Left lobe of liver (tissue), 2 donors: ENCODE data around the gene RORC. TPM values are rescaled to one million over a fixed set of nuclear protein-coding genes. Genes with fewer than 3 reads are reported as not detected.
"Not testable (repeated sequence)": the region's sequence is repeated elsewhere in the genome, so short reads cannot be mapped to it uniquely, and the experiment has no call there.

Experiments used
- ATAC-seq: fragments of 200-7000 bp; cut with Tn5 transposase; one replicate; pipeline ENCODE4 v1.9.1; 2020; ENCODE audit warnings: mild to moderate bottlenecking, moderate library complexity
- DNase-seq: peaks from one replicate; pipeline ENCODE4 v3.0.0-alpha.2; 2020; ENCODE audit warnings: low spot score
- total RNA-seq: library from RNA; stranded (reverse); gene quantifications from one replicate; pipeline ENCODE4 v1.2.1, GENCODE V29; 2021
- donor health status: DM: no; HTN: no; CAD: no; lungs with moderate emphysema.
- donor health status: DM: no; HTN: yes; CAD: no.

RORC gene
- total RNA-seq, 1 donor from 2014 or later, result 32.1 TPM

GRCh38 chr1:151777317-151777716, 54.3 kb downstream of the RORC start:
- no peak for ATAC-seq
- DNase-seq, result no peak

- no peak for DNase-seq
- no peak for ATAC-seq
These were observed 54.9 kb downstream of the RORC start for GRCh38 chr1:151776665-151777062.

GRCh38 chr1:151775894-151776664, 55.5 kb downstream of the RORC start:
- peak; percentile 54 for DNase-seq
- peak; percentile 82 for ATAC-seq

- ATAC-seq, result no peak
- DNase-seq, result no peak
These were observed 57.2 kb downstream of the RORC start for GRCh38 chr1:151774256-151774922.

- DNase-seq (no peak), ATAC-seq (no peak)
These were observed 57.9 kb downstream of the RORC start for GRCh38 chr1:151773702-151774101.

GRCh38 chr1:151769270-151769669, 62.3 kb downstream of the RORC start:
- not testable (repeated sequence) for ATAC-seq, DNase-seq

GRCh38 chr1:151768351-151769066, 63.1 kb downstream of the RORC start:
- not testable (repeated sequence) for ATAC-seq, DNase-seq

GRCh38 chr1:151763990-151764389, 67.6 kb downstream of the RORC start:
- DNase-seq (no peak), ATAC-seq (no peak)

- DNase-seq (peak; percentile 87), ATAC-seq (peak; percentile 98)
These were observed 68.4 kb downstream of the RORC start, which contains the start of gene MRPL9 for GRCh38 chr1:151762941-151763921. MRPL9 (minus strand) TSS chr1:151763496; CDS start chr1:151763479, 17 bp downstream.

- ATAC-seq, result no peak
- no peak for DNase-seq
These were observed 70.8 kb downstream of the RORC start for GRCh38 chr1:151760597-151761385.

- ATAC-seq (no peak), DNase-seq (no peak)
These were observed 72.4 kb downstream of the RORC start for GRCh38 chr1:151759241-151759640.

GRCh38 chr1:151756291-151756690, 75.3 kb downstream of the RORC start:
- ATAC-seq (no peak), DNase-seq (no peak)

Other genes with a start within 250 kb of the RORC start
- gene SNX27, start 219.8 kb downstream of the RORC start, total RNA-seq, result 15.6 TPM
- not detected for gene CELF3, start 115.0 kb downstream of the RORC start, total RNA-seq
- gene RIIAD1, start 110.3 kb downstream of the RORC start, total RNA-seq, result not detected
- gene MRPL9, start 68.3 kb downstream of the RORC start, total RNA-seq, result 26.3 TPM
- 2.2 TPM for gene TDRKH, start 41.3 kb downstream of the RORC start, total RNA-seq
- 0.15 TPM for gene LINGO4, start 26.4 kb downstream of the RORC start, total RNA-seq
- gene C2CD4D, start 8.0 kb upstream of the RORC start, total RNA-seq, result not detected
- not detected for gene THEM5, start 21.9 kb upstream of the RORC start, total RNA-seq
- gene THEM4, start 77.7 kb upstream of the RORC start, total RNA-seq, result 9.3 TPM
- gene S100A10, start 162.1 kb upstream of the RORC start, total RNA-seq, result 45.0 TPM
- gene S100A11, start 205.2 kb upstream of the RORC start, total RNA-seq, result 14.0 TPM